Measurements from ENCODE around the gene CD3D.

DNA sequence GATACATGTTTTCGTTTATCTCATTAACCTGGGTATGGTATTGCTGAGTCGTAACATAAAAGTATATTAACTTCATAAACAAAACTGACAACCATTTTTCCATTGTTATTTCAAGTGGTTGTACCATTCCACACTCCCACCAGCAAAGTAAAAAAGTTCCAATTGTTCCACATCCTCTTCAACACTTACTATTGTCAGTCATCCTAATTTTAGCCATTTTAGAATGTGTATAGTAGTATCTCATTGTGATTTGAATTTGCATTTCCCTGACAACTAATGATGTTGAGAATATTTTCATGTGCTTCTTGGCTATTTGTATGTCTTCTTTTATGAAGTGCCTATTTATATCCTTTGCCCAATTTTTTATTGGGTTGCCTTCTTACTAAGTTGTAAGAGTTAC, 48.5 kb downstream of the CD3D start:
- no peak for TF ChIP-seq POLR2A (IDR thresholded peaks at IDR 0.05)
- TF ChIP-seq, protein P1, sequence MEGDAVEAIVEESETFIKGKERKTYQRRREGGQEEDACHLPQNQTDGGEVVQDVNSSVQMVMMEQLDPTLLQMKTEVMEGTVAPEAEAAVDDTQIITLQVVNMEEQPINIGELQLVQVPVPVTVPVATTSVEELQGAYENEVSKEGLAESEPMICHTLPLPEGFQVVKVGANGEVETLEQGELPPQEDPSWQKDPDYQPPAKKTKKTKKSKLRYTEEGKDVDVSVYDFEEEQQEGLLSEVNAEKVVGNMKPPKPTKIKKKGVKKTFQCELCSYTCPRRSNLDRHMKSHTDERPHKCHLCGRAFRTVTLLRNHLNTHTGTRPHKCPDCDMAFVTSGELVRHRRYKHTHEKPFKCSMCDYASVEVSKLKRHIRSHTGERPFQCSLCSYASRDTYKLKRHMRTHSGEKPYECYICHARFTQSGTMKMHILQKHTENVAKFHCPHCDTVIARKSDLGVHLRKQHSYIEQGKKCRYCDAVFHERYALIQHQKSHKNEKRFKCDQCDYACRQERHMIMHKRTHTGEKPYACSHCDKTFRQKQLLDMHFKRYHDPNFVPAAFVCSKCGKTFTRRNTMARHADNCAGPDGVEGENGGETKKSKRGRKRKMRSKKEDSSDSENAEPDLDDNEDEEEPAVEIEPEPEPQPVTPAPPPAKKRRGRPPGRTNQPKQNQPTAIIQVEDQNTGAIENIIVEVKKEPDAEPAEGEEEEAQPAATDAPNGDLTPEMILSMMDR (IDR thresholded peaks at IDR 0.05) = no peak
